ENCODE measurements around the gene CACNA2D4. TPM values are rescaled to one million over a fixed set of nuclear protein-coding genes. Genes with fewer than 3 reads are reported as not detected.

The CACNA2D4 gene
- total and polyA plus RNA-seq, 4 donors, result 1.5 to 12.6 (median 7.3) TPM

DNA sequence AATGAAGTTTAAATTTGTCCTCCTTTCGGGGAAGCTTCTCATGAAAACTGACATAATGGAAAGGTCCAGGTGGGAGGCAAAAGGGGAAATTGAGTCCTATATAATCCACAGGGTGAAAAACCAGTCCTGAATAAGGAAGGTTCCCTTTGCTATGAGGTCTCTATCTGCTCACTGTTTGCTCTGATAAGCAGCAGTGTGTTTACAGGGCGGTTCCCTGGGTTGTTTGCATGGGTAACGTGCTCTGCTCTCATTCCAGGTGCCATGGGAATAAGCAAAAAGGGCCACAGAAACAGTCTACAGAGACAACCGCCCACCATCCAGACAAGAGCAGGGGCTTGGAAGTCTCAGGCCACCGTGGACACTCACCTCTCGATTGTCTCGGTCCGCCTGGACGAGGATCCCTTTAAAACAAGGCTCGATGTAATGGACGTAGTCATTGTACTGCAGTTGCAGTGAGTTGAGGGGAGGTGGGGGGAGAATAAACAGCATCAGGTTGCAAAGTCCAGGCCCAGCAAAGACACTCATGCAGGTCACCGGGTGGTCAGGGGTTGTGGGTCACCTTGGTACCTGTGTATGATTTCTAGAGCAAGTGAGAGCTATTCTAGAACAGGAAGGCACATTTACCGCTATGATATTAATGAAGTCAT lies 32.7 kb downstream of the CACNA2D4 start:
- Histone ChIP-seq H3K4me3 (no peak overlapping the region), H3K9ac (ENCODE audit: insufficient read depth in 1 of 2, low read length in 2 of 2) (no peak overlapping the region), H3K9me3 (ENCODE audit: control insufficient read depth in 4 of 4, insufficient read depth in 3 of 4, low read length in 3 of 4) (peaks cover 0 to 10% (median 0%) of the 10 kb centered on the region in 4 donors), H3K27ac (ENCODE audit: low read depth in 1 of 2, low read length in 1 of 2) (no peak overlapping the region), H3K36me3 (ENCODE audit: control insufficient read depth in 4 of 4, insufficient read depth in 4 of 4, low read length in 4 of 4) (no peaks in the 10 kb centered on the region), H3K27me3 (ENCODE audit: control insufficient read depth in 3 of 3, insufficient read depth in 3 of 3, low read length in 2 of 3) (no peaks in the 10 kb centered on the region), H3K4me1 (ENCODE audit: control insufficient read depth in 5 of 5, insufficient read depth in 5 of 5, low read length in 5 of 5) (no peaks in the 10 kb centered on the region)
- DNase-seq (no peak), ATAC-seq (ENCODE audit: insufficient read depth, low FRiP score) (no peak)
- WGBS, 2 donors, result 75 to 85% methylated on average over 13 of the region's 13 CpGs
- TF ChIP-seq CTCF (IDR thresholded peaks at IDR 0.05; ENCODE audit: control extremely low read depth, extremely low read depth), result no peak

- peaks cover 0 to 4% (median 0%) of the 10 kb centered on the region in 4 donors for H3K9me3 ChIP-seq (ENCODE audit: control insufficient read depth in 4 of 4, insufficient read depth in 3 of 4, low read length in 3 of 4)
- TF ChIP-seq CTCF (IDR thresholded peaks at IDR 0.05; ENCODE audit: control extremely low read depth, extremely low read depth), result no peak
- no peak for DNase-seq
- H3K4me1 ChIP-seq (ENCODE audit: control insufficient read depth in 5 of 5, insufficient read depth in 5 of 5, low read length in 5 of 5), result no peaks in the 10 kb centered on the region
- no peak overlapping the region for H3K27ac ChIP-seq (ENCODE audit: low read depth in 1 of 2, low read length in 1 of 2)
- H3K4me3 ChIP-seq, result no peak overlapping the region
- no peak for ATAC-seq (ENCODE audit: insufficient read depth, low FRiP score)
- H3K9ac ChIP-seq (ENCODE audit: insufficient read depth in 1 of 2, low read length in 2 of 2), result no peak overlapping the region
- WGBS, 2 donors, result 91 to 95% methylated on average over 5 of the region's 5 CpGs
- no peaks in the 10 kb centered on the region for H3K27me3 ChIP-seq (ENCODE audit: control insufficient read depth in 3 of 3, insufficient read depth in 3 of 3, low read length in 2 of 3)
- H3K36me3 ChIP-seq (ENCODE audit: control insufficient read depth in 4 of 4, insufficient read depth in 4 of 4, low read length in 4 of 4), result no peaks in the 10 kb centered on the region
Observed at GRCh38 chr12:1885082-1885596, 33.3 kb downstream of the CACNA2D4 start.

DNA sequence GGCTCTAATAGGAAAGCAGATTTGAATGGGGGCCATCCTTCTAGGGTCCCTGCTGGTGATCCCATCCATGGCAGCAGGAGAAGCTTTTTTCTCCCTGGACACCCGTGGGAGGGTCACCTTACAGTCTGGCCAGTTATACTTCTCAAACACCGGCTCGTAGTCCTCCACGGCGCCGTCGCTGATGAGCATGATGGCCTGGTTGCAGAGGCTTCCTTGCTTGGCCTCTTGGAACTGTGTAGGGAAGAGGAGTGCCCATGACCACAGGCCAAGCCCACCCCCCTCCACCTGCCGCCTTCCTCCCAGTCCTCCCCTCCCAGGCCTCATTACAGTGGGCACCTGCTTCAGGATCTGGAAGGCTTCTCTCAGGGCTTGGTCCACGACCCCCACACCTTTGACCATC lies 33.8 kb downstream of the CACNA2D4 start:
- Histone ChIP-seq H3K9ac (ENCODE audit: insufficient read depth in 1 of 2, low read length in 2 of 2) (no peak overlapping the region), H3K27ac (ENCODE audit: low read depth in 1 of 2, low read length in 1 of 2) (no peak overlapping the region), H3K4me3 (no peak overlapping the region), H3K27me3 (ENCODE audit: control insufficient read depth in 3 of 3, insufficient read depth in 3 of 3, low read length in 2 of 3) (no peaks in the 10 kb centered on the region), H3K36me3 (ENCODE audit: control insufficient read depth in 4 of 4, insufficient read depth in 4 of 4, low read length in 4 of 4) (no peaks in the 10 kb centered on the region), H3K9me3 (ENCODE audit: control insufficient read depth in 4 of 4, insufficient read depth in 3 of 4, low read length in 3 of 4) (peaks cover 0 to 4% (median 0%) of the 10 kb centered on the region in 4 donors), H3K4me1 (ENCODE audit: control insufficient read depth in 5 of 5, insufficient read depth in 5 of 5, low read length in 5 of 5) (no peaks in the 10 kb centered on the region)
- ATAC-seq (ENCODE audit: insufficient read depth, low FRiP score) (no peak), DNase-seq (no peak)
- TF ChIP-seq CTCF (IDR thresholded peaks at IDR 0.05; ENCODE audit: control extremely low read depth, extremely low read depth), result no peak
- WGBS, 2 donors, result 88 to 96% methylated on average over 9 of the region's 9 CpGs
